ENCODE data around the gene GMPS. TPM values are rescaled to one million over a fixed set of nuclear protein-coding genes. Genes with fewer than 3 reads are reported as not detected.

Gene GMPS
- total RNA-seq, 2 donors from 2014 or later, result 116 to 122 TPM

DNA sequence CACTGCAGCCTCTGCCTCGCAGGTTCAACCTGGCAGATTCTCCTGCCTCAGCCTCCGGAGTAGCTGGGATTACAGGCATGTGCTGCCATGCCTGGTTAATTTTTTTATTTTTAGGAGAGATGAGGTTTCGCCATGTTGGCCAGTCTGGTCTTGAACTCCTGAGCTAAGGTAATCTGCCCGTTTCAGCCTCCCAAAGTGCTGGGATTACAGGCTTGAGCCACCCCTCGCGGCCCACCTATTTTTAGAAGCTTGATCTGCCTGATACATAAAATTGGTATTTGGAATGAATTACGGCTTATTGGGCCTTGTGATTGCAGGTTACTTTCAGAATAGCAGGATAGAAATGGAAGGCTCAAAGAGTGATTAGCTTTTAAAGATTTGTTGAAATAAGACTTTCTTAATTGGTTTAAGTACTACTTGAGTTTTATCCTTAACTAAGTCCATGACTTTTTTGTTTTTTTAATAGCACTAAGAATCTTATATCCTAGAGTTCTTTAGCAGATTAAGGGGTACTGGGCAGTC, 25.0 kb downstream of the GMPS start:
- Mint-ChIP-seq H3K9me3 (no peaks in the 10 kb centered on the region), H3K36me3 (peaks cover 8 to 20% of the 10 kb centered on the region in 2 donors), H3K27ac (no peak overlapping the region)
- DNase-seq (ENCODE audit: low spot score in 2 of 2), result no peak
- ATAC-seq, result no peak

DNA sequence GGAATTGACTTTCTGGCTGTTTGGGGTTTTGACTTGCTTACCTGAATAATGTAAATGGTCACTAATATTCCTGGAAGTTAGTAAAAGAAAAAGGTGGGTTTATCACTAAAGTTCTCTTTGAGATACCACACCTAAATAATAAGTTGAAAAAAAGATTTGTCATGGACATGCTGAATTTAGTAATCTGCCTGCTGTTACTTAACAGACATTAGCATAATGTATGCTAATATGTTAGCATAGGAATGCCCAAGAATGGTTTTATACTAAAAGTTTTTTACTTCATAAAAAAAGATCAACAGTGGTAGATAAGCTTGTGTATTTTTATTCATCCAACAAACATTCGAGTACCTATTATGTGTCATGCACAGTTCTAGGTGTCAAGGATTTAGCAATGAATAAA, 36.5 kb downstream of the GMPS start:
- Mint-ChIP-seq H3K9me3 (no peaks in the 10 kb centered on the region), H3K27ac (no peak overlapping the region), H3K36me3 (peaks cover 17 to 32% of the 10 kb centered on the region in 2 donors)
- DNase-seq (ENCODE audit: low spot score in 2 of 2) (no peak), ATAC-seq (no peak)

DNA sequence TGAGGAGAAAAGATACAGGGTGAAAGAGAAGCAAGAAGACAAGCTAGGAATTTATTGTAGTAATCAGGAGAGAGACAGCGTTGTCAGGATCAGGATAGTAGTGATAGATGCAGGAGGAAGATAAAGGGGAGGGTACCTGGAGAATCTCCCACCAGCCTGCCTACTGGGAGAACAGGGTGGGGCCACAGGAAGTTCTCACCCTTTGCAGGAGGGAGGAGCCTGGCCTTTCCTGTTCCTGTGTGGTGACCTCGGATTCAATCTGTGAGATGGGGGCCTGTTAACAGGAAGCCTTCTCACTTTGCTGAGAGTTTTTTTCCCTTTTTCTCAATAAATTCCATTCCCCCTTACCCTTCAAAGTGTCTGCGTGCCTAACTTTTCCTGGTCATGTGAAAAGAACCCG, 37.6 kb downstream of the GMPS start:
- Mint-ChIP-seq H3K36me3 (peaks cover 17 to 31% of the 10 kb centered on the region in 2 donors), H3K27ac (peak overlapping the region; percentile 19 to 45), H3K9me3 (no peaks in the 10 kb centered on the region)
- ATAC-seq (no peak), DNase-seq (ENCODE audit: low spot score in 2 of 2) (no peak)

DNA sequence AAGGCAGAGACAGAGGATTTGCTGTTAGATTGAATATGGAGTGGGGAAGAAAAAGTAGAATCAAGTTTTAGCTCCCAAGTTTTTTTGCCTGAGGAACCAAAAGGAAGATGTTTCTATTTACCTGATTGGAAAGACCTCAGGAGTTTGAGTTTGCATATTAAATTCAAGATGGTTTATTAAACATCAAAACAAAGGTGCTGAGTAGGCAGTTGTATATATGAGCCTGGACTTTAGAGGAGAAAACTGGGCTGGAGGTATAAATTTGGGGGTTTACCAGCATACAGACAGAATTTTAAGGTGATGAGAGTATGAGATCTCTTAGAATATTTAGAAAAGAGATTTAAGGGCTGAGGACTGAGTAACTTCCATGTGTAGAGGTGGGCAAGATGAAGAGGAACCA, 38.2 kb downstream of the GMPS start:
- no peak for DNase-seq (ENCODE audit: low spot score in 2 of 2)
- peak overlapping the region; percentile 19 to 45 for H3K27ac Mint-ChIP-seq
- no peak for ATAC-seq
- peaks cover 17 to 36% of the 10 kb centered on the region in 2 donors for H3K36me3 Mint-ChIP-seq
- H3K9me3 Mint-ChIP-seq, result no peaks in the 10 kb centered on the region

DNA sequence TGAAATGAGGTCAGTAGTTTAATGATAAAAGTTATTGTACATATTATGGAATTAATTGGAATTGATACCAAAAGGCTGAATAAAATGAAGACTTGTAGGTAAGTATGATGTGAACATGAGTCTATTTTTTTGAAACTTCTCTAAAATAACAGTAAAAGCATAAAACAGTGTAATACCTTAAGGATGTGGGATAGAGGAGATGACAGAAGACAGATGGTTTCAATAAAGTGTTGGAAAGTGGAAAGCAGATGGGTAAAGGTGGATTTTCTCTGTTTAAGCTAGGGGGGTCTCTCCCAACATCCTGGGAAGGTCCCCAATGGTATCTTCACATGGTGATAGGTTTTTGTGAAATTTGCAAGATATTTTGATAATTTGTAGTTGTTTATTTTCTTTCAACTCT, 41.6 kb downstream of the GMPS start:
- ATAC-seq, result no peak
- H3K27ac Mint-ChIP-seq, result peak overlapping the region in 1 of 2 donors; percentile 22
- H3K36me3 Mint-ChIP-seq, result peaks cover 29 to 48% of the 10 kb centered on the region in 2 donors
- H3K9me3 Mint-ChIP-seq, result no peaks in the 10 kb centered on the region
- DNase-seq (ENCODE audit: low spot score in 2 of 2), result no peak

DNA sequence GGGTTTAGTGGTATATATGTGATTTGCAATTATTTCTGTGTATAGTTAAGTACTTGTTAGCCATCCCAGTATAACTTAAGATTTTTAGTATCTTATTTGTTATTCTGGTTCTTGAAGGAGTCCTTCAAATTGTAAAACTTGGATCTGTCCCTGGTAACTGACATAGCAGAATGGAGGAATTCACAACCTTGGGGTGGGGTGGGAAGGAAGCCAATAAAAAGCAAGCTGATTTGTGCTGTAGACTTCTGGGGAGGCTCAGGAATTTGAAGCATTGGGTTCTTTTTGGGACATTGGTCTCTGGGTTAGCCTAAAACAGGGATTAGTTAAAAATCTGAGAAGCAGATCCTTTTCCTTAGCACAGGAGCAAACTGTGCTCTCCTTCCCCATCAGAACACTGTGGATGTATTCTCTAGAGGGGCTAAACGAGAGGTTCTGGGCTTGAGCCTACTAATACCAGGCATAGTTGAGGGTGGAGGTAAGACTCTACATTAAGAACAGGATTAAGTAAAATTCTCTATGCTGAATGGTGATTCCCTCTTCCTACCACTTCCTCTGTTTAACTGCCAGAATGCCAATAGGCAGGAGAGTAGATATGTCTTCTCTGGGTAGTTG, 42.2 kb downstream of the GMPS start:
- H3K27ac Mint-ChIP-seq, result no peak overlapping the region
- no peak for ATAC-seq
- H3K36me3 Mint-ChIP-seq, result peaks cover 29 to 42% of the 10 kb centered on the region in 2 donors
- no peaks in the 10 kb centered on the region for H3K9me3 Mint-ChIP-seq
- no peak for DNase-seq (ENCODE audit: low spot score in 2 of 2)

DNA sequence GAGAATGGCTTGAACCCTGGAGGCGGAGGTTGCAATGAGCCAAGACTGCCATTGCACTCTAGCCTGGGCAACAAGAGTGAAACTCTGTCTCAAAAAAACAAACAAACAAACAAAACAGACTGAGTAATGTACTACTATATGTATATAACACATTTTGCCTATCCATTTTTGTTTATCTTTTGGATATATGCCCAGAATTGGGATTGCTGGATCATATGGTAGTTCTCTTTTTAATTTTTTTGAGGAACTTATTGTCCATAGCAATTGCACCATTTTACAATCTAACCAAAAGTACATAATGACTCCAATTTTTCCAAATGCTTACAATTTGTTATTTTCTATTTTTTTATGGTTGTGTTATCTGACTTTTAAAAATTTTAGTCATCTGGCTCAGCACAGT, 47.3 kb downstream of the GMPS start:
- Mint-ChIP-seq H3K27ac (peak overlapping the region in 1 of 2 donors; percentile 75), H3K9me3 (no peaks in the 10 kb centered on the region), H3K36me3 (peaks cover 16 to 36% of the 10 kb centered on the region in 2 donors)
- ATAC-seq (no peak), DNase-seq (ENCODE audit: low spot score in 2 of 2) (no peak)

DNA sequence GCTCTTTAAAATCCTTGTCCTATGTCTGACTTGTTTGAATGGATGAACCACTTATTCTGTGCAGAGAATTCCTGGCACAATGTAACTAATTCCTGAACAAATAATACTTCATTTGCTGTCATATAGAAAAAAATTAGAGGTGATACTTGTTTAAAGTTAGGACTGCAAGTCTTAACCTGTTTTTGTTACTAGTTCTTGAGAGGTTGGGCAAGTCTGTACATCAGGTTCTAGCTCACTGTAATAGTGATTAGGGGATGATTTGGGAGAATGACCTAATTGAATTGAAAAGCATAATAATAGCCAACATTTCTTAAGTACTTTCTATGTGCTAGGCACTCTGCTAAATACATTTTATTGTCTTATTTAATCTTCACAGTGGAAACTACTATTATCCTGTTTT, 49.3 kb downstream of the GMPS start:
- ATAC-seq, result no peak
- Mint-ChIP-seq H3K9me3 (no peaks in the 10 kb centered on the region), H3K36me3 (peaks cover 22% of the 10 kb centered on the region in 2 donors)

DNA sequence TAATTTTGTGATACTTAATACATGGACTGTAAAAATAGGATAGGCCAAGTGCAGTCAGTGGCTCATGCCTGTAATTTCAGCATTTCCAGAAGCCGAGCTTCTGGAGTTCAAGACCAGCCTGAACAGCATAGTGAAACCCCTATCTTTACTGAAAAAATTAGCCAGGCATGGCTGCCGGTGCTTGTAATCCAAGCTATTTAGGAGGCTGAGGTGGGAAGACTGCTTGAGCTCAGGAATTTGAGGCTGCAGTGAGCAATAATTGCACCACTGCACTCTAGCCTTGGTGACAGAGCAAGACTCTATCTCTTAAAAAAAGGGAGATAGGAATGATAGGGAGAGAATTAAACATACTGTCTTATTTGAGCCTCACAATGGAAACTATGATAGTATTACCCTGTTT, 51.0 kb downstream of the GMPS start:
- ATAC-seq, result no peak
- no peak for DNase-seq (ENCODE audit: low spot score in 2 of 2)
- Mint-ChIP-seq H3K9me3 (no peaks in the 10 kb centered on the region), H3K27ac (no peak overlapping the region), H3K36me3 (peaks cover 15 to 16% of the 10 kb centered on the region in 2 donors)

More for the DNA sequence above, 49.3 kb downstream of the GMPS start:
- no peak overlapping the region for H3K27ac Mint-ChIP-seq
- no peak for DNase-seq (ENCODE audit: low spot score in 2 of 2)

DNA sequence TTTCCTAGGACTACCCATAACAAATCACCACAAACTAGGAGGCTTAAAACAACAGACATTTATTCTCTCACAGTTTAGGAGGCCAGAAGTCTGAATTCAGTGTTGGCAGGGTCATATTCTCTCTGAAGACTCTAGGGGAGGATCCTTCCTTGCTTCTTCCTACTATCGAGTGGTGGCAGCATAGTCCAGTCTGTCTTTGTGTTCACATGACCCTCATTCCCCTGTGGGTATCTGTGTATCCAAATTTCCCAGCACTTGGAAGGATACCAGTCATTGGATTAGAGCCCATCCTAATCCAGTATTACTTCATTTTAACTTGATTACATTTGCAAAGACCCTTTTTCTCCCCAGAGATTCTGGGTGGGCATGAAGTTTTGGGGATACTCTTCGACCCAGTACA, 63.8 kb downstream of the GMPS start:
- Mint-ChIP-seq H3K27ac (no peak overlapping the region), H3K9me3 (no peaks in the 10 kb centered on the region), H3K36me3 (peaks cover 0 to 14% of the 10 kb centered on the region in 2 donors)
- no peak for ATAC-seq
- no peak for DNase-seq (ENCODE audit: low spot score in 2 of 2)

DNA sequence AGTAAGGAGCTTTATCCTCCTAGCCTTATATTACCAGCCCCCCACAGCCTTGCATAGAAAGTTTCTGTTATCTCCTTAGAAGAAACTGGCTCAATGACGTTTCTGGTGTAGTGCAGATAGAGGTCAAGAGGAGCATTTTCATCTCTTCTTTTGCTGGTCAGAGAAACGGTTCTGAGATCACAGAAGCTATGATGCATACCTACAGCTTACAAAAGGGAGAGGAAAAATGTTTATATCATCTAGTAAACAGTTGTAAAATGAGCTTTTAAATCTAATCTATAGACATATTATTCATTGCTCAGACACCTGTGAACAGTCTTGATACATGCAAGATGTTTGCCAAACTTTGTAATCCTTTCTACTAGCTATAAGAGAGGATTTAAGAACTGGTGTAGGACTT, 68.0 kb downstream of the GMPS start:
- Mint-ChIP-seq H3K27ac (no peak overlapping the region), H3K36me3 (peaks cover 5 to 21% of the 10 kb centered on the region in 2 donors), H3K9me3 (no peaks in the 10 kb centered on the region)
- DNase-seq (ENCODE audit: low spot score in 2 of 2), result no peak
- ATAC-seq, result no peak

DNA sequence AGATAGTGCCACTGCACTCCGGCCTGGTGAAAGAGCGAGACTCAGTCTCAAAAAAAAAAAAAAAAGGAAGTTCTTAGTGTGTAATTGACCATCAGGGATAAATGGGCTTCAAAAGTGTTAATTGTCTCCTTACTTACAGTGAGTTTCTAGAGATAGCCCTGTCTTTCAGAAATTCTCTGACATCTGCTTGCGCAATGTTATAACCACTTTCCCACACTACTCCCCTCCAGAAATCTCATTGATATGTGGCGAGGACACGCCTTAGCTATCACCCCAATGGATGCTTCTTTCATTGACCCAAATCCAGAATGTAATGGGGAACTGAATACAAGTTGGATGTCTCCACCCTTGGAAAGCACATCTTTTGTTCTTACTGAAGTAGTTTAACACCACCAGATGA, 70.9 kb downstream of the GMPS start:
- no peak for DNase-seq (ENCODE audit: low spot score in 2 of 2)
- ATAC-seq, result no peak
- Mint-ChIP-seq H3K9me3 (no peaks in the 10 kb centered on the region), H3K36me3 (peaks cover 5 to 21% of the 10 kb centered on the region in 2 donors), H3K27ac (no peak overlapping the region)

DNA sequence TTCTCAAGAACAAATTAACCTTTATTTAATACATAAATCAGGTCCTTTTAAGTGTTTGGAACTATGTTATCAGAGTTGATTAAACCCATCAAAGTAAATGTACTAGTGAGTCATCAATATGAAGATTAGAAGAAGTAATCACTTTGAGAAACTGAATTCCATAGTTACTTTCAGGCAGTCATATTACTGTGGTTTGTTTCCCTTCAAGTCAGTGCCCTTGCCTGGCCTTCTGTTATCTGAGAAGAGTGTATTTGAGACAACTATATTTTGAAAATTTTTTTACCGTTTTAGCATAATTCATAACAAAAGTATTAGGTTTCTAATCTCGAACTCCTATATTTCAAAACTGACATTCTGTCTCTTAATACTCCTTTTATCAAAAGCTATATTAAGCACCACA, 73.6 kb downstream of the GMPS start:
- H3K36me3 Mint-ChIP-seq, result peaks cover 5 to 7% of the 10 kb centered on the region in 2 donors
- ATAC-seq (no peak), DNase-seq (ENCODE audit: low spot score in 2 of 2) (no peak)
- H3K9me3 Mint-ChIP-seq, result no peaks in the 10 kb centered on the region
- H3K27ac Mint-ChIP-seq, result no peak overlapping the region

DNA sequence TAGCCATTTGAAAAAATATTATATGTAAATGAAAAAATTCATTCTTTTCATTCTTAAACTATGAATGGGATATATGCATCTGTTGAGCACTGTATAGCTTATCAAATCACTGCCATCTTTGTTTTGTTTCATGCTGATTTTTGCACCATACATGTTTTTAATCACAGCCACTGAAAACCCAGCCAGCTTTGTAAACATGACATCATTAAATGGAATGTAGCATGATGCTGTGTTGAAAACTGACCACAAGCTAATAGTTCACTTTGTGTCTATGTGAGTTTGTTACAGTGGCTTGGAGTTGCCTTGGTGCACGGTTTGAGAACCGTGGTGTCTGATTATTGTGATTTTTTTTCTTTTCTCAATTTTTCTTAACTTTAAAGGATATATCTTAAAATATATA, 75.7 kb downstream of the GMPS start:
- Mint-ChIP-seq H3K9me3 (no peaks in the 10 kb centered on the region), H3K27ac (no peak overlapping the region), H3K36me3 (no peaks in the 10 kb centered on the region)
- ATAC-seq (no peak), DNase-seq (ENCODE audit: low spot score in 2 of 2) (no peak)

DNA sequence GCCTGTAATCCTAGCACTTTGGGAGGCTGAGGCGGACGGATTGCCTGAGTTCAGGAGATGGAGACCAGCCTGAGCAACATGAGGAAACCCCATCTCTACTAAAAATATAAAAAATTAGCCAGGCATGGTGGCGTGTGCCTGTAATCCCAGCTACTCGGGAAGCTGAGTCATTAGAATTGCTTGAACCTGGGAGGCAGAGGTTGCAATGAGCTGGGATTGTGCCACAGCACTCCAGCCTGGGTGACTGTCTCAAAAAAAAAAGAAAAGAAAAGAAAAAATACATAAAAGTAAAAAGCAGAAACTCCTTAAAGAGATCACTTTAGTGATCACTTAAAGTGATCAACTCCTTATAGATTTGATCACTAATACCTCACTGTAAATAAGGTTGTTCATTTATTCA, 78.0 kb downstream of the GMPS start:
- Mint-ChIP-seq H3K27ac (no peak overlapping the region), H3K9me3 (no peaks in the 10 kb centered on the region), H3K36me3 (no peaks in the 10 kb centered on the region)
- DNase-seq (ENCODE audit: low spot score in 2 of 2), result no peak
- no peak for ATAC-seq

DNA sequence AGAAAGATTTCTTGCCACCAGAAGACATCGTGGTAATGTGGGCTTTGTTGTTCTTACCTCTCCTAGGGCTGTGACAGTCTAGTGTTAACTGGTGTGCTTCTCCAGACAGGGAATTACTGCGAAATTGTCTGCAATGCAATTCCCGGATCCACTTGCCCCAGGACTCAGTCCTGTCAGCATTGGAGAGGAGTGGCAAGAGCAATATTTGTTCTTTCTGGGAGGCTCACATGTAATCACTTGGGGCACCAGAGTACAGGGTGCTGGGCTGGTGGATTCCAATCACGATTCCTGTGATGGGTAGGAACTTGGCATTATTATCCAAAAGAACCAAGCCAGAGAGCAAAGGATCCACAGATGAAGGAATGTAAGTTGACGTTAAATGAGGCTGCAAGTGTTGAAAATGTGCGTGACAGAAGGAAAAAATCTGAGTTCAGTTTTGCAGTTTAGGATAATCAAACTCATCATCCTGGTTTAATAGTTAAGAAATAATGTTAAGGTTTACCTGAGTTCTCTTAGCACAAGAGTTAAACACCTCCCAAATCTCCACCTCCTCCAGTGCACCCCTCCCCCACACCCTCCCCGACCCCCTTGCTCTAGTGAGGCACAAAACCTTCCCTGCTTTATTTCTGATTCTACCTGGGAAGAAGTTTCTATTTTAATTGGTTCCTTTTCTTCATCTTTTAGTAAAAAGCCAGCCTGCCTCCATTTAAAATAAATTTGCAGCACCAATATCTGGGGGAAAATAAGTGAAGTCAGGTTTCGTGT, 79.2 kb downstream of the GMPS start:
- H3K9me3 Mint-ChIP-seq, result peaks cover 0 to 3% of the 10 kb centered on the region in 2 donors
- no peaks in the 10 kb centered on the region for H3K36me3 Mint-ChIP-seq
- ATAC-seq, result no peak
- H3K27ac Mint-ChIP-seq, result peak overlapping the region in 1 of 2 donors; percentile 18
- DNase-seq (ENCODE audit: low spot score in 2 of 2), result no peak

DNA sequence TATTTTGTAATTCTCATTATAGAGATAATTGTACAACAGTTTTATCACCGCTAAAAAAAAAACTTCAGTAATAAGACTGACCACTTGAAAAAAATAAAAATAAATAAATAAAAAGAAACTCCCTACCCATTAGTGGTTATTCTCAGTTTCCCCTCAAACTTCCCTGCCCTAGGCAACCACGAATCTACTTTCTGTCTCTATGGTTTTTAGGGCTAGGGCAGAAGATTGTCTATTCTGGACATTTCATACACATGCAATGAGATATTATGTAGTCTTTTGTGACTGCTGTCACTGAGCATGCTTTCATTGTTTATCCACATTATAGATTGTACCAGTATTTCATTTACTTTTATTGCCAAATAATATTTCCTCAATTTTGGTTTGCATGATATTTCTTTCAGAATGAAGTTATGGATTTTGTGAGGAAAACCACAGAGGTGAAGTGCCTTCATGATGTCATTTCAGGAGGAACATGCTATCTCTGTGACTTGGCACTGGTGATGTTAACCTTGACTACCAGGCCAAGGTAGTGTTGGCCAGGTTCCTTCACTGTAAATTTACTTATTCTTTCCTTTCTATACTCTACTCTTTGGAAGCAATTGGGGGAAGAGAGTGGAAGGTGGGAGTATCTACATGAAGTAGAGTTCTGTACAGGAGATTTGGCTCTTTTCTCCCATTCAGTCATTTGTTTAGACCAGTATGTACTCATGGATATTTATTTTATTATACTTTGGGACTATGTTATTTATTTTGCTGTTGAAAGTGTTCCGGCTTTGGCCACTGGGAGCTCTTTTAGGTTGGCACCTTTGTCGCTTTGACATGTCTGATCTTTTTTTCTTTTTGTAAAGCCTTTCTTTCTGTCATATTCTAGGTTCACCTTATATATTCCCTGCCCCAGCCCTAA, 86.3 kb downstream of the GMPS start:
- no peak for DNase-seq (ENCODE audit: low spot score in 2 of 2)
- peaks cover 0 to 3% of the 10 kb centered on the region in 2 donors for H3K9me3 Mint-ChIP-seq
- H3K27ac Mint-ChIP-seq, result no peak overlapping the region
- no peak for ATAC-seq
- no peaks in the 10 kb centered on the region for H3K36me3 Mint-ChIP-seq

Measured in activated naive CD4-positive, alpha-beta T cell treated with anti-CD3 and anti-CD28 coated beads, Interleukin-2, amount 50 U/mL, for 72 hours (primary cell).